ENCODE measurements around the gene ABL1.

Gene ABL1

DNA sequence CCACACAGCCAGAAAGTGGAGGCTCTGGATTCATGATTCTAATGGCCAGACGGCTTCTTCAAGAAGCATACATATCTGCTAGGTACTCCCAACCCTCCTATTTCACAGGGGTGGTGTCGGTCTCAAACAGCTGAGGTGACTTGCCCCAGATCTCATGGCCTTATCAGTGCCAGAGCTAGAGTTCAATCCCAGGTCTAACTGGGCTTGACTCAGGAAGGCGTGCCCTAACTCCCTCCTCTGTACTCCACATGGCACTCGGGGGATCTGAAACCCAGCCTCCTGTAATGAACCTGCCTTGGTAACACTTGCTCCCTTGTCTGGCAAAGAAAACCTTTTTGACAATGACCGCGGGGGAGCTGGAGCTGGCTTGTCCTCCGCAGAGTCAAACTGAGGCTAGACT, 59.5 kb downstream of the ABL1 start:
- Histone ChIP-seq H3K9me3 (no peaks in the 10 kb centered on the region), H3K4me3 (ENCODE audit: low read depth, low read length) (no peak overlapping the region), H3K27me3 (peaks cover 14% of the 10 kb centered on the region), H3K36me3 (peaks cover 6% of the 10 kb centered on the region), H3K4me1 (peaks cover 3% of the 10 kb centered on the region; the same call in 1 of the 2 replicates)
- DNase-seq: no peak
- TF ChIP-seq, protein P1, sequence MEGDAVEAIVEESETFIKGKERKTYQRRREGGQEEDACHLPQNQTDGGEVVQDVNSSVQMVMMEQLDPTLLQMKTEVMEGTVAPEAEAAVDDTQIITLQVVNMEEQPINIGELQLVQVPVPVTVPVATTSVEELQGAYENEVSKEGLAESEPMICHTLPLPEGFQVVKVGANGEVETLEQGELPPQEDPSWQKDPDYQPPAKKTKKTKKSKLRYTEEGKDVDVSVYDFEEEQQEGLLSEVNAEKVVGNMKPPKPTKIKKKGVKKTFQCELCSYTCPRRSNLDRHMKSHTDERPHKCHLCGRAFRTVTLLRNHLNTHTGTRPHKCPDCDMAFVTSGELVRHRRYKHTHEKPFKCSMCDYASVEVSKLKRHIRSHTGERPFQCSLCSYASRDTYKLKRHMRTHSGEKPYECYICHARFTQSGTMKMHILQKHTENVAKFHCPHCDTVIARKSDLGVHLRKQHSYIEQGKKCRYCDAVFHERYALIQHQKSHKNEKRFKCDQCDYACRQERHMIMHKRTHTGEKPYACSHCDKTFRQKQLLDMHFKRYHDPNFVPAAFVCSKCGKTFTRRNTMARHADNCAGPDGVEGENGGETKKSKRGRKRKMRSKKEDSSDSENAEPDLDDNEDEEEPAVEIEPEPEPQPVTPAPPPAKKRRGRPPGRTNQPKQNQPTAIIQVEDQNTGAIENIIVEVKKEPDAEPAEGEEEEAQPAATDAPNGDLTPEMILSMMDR (IDR thresholded peaks at IDR 0.05; ENCODE audit: low read depth, low read length): no peak

DNA sequence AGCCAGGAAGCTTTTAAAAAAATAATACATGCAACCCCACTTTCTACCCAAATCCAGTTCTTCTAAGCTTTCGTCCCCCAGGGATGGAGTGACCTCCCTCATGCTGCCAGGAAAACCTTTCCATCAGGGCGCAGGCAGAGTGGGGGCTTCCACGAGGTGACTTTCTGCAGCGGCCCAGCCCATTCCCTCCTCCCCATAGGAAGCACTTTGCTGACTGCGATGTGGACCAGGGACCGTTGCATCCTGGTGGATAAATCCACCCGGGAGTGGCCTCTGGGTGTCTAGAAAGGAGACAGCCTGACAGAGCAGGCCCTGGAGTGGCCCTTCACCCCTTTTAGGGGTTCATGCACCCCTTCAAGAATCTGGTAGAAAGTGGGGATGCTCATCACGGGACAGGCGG, 60.0 kb downstream of the ABL1 start:
- Histone ChIP-seq H3K4me1 (peaks cover 3% of the 10 kb centered on the region; the same call in 1 of the 2 replicates), H3K9me3 (no peaks in the 10 kb centered on the region), H3K27me3 (peaks cover 16% of the 10 kb centered on the region), H3K4me3 (ENCODE audit: low read depth, low read length) (no peak overlapping the region), H3K36me3 (peaks cover 6% of the 10 kb centered on the region)
- TF ChIP-seq, protein P1 (IDR thresholded peaks at IDR 0.05; ENCODE audit: low read depth, low read length): no peak
- DNase-seq: peak; percentile 6

DNA sequence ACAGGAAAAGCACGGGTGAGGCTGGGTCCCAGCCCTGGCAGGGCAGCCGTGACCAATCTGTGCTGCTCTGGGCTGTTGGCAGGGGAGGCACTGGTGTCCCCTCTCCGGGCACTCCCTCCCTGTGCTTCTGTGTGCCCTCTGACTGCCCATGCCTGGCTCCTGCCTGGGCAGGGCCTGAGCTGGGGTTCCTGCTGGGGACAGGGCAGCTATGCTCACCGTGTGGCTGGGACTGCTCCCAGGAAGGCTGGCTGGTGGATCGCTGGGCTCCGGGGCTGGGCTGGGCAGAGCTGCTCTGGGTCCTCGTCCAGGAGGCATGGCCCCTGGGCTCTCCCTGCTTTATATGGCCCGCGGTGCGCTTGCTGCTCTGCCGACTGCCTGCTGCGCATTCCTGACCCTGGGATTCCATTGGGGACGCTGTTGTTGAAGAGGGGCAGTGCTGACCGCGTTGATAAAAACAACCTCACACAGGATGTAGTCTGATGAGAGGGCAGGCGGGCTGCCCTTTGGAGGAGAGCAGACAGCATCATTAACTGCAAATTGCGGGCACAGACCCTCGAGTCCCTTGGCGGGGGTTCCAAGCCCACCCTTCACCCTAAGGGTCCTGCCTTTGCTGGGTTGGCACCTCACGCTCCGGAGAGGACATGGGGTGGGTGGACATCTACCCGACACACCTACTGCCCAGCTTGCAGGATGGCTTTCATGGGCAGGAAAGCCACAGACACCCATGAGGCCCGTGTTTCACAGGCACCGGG, 60.6 kb downstream of the ABL1 start:
- TF ChIP-seq, protein P1 (IDR thresholded peaks at IDR 0.05; ENCODE audit: low read depth, low read length): no peak
- H3K4me1 ChIP-seq: peaks cover 3% of the 10 kb centered on the region; the same call in 1 of the 2 replicates
- peaks cover 17% of the 10 kb centered on the region for H3K27me3 ChIP-seq
- DNase-seq: peak; percentile 11
- peaks cover 6% of the 10 kb centered on the region for H3K36me3 ChIP-seq
- no peaks in the 10 kb centered on the region for H3K9me3 ChIP-seq
- no peak overlapping the region for H3K4me3 ChIP-seq (ENCODE audit: low read depth, low read length)

DNA sequence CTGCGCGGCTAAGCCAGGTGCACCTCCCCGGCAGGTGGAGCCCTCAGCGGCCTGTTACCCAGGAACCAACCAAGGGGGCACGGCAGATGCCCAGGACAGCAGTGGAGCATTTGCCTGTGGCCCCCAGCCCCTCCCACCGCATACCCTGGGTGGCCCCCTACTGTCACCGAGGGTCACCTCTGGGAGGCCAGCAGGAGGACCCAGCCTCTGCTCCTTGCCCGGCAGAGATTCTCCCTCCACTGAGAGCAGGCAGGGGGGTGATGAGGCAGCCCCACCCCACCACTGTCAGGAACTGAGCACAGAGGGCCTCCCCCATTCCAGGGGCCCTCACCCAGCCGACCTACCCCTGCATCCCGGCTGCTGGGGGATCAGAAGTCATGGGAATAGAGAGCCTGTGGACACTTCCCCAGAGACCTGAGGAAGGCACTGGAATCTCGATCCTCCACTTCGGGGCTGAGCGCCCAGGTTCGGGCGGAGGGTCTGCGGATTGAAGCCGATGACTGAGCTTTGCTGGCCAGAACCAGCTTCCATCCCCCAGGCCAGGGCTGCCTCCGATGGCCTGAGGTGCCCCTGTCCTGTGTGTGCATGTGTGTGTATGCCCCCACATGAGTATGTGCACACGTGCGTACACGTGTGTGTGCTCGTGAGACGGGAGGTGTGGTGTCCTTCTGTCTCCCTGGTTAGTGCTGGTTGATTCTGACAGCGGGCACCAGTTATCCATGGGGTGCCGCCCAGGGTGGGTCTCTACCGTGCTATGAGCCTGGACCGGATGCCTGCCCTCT, 61.4 kb downstream of the ABL1 start, which contains the start of gene QRFP:
QRFP (minus strand) TSS at position 580 of the 782 bp plus-strand sequence. CDS start 2,974 bp downstream, outside the sequence.
- TF ChIP-seq, protein P1 (IDR thresholded peaks at IDR 0.05; ENCODE audit: low read depth, low read length): no peak
- DNase-seq: peak; percentile 16
- Histone ChIP-seq H3K4me3 (ENCODE audit: low read depth, low read length) (no peak within 1 kb of the TSS), H3K9me3 (no peaks in the 10 kb centered on the region), H3K4me1 (peaks cover 3% of the 10 kb centered on the region; the same call in 1 of the 2 replicates), H3K36me3 (peaks cover 6% of the 10 kb centered on the region), H3K27me3 (peaks cover 17% of the 10 kb centered on the region)

DNA sequence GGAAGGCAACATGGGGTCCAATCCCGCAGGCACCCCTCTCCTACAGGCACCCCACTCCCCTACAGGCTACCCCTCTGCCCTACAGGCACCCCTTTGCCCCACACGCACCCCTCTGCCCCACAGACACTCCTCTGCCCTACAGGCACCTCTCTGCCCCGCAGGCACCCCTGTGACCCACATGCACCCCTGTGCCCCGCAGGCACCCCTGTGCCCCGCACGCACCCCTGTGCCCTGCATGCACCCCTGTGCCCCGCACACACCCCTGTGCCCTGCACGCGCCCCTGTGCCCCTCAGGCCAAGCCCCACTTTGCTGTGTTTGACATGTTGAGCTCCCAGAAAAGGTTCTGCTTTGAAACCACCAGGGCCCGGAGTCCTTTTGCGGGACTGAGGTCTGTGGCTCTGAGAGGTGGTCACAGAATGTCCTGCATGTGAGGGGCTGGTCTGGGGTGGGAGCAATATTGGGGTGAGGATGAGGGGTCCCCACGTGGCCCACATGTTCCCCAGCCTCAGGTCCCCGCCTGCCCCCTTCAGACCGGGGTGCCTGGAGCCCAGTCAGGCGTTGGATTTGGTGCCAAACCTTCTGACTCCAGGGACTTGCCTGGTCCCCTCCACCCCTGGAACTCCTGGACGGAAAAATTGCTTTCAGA, 62.2 kb downstream of the ABL1 start:
- no peaks in the 10 kb centered on the region for H3K9me3 ChIP-seq
- H3K27me3 ChIP-seq: peaks cover 17% of the 10 kb centered on the region
- TF ChIP-seq, protein P1 (IDR thresholded peaks at IDR 0.05; ENCODE audit: low read depth, low read length): no peak
- peaks cover 3% of the 10 kb centered on the region; the same call in 1 of the 2 replicates for H3K4me1 ChIP-seq
- peak; percentile 9 for DNase-seq
- H3K4me3 ChIP-seq (ENCODE audit: low read depth, low read length): no peak overlapping the region
- H3K36me3 ChIP-seq: peaks cover 5% of the 10 kb centered on the region

Measured in BE2C (cell line).